AG09309 (cell line): Measurements from ENCODE around the gene TECTA.

Experiments used
- DNase-seq: peaks from one replicate; pipeline ENCODE4 v3.0.0-alpha.2; 2010; ENCODE audit warnings: low read depth
- H3K4me3 ChIP-seq: 2 replicates; pipeline ENCODE4 v1.5.1; 2011; ENCODE audit warnings: mild to moderate bottlenecking, low read depth, low read length, moderate library complexity; ENCODE audit not compliant: control insufficient read depth
- CTCF ChIP-seq: IDR thresholded peaks from 2 replicates; pipeline ENCODE4 v1.5.1; 2011; ENCODE audit warnings: mild to moderate bottlenecking, low read depth, low read length, inconsistent platforms; ENCODE audit not compliant: insufficient read depth, control insufficient read depth; ENCODE audit errors: missing control alignments

Gene TECTA

GRCh38 chr11:121063728-121064127, 37.3 kb upstream of the TECTA start:
- peak; percentile 30 for TF ChIP-seq CTCF
- no peak for DNase-seq
- no peak overlapping the region for H3K4me3 ChIP-seq

GRCh38 chr11:121066623-121067022, 34.4 kb upstream of the TECTA start:
- no peak overlapping the region for H3K4me3 ChIP-seq
- DNase-seq: no peak
- no peak for TF ChIP-seq CTCF

- no peak for DNase-seq
- TF ChIP-seq CTCF: no peak
- H3K4me3 ChIP-seq: no peak overlapping the region
These were observed 34.0 kb upstream of the TECTA start for GRCh38 chr11:121067026-121067425.

- TF ChIP-seq CTCF: no peak
- H3K4me3 ChIP-seq: no peak overlapping the region
- no peak for DNase-seq
These were observed 33.6 kb upstream of the TECTA start for GRCh38 chr11:121067453-121067852.

DNA sequence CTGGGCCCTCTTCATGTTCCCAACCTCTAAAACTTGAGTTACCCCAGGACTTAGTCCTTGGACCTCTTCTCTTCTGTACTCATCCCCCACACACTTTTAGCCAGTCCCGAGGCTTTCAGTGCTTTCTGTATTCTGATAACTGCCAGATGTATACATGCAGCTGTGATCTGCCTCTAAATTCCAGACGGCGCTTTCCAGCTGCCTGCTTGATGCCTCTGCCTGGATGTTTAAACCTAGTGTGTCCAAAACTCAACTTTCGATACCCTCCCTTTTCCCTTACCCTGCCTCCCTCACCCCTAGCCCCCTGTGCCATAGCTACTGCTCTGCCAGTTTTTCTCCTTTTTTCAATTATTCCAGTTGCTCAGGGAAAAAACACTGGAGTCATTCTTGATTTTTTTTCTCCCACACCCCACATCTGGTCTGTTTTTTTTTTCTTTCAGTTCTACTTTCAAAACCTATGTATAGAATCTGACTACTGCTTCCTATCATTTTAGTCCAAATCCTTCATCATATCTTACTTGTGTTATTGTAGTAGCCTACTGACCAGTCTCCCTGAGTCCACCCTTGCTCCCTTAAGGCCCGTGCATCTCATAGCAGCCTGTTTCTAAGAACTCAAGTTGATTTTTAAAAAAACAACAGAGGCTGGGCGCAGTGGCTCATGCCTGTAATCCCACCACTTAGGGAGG, 32.9 kb upstream of the TECTA start:
- no peak for TF ChIP-seq CTCF
- no peak for DNase-seq
- H3K4me3 ChIP-seq: no peak overlapping the region

- DNase-seq: no peak
- no peak for TF ChIP-seq CTCF
- H3K4me3 ChIP-seq: no peak overlapping the region
These were observed 32.3 kb upstream of the TECTA start for GRCh38 chr11:121068787-121069186.
